ENCODE results near the gene NLRC5.

DNA sequence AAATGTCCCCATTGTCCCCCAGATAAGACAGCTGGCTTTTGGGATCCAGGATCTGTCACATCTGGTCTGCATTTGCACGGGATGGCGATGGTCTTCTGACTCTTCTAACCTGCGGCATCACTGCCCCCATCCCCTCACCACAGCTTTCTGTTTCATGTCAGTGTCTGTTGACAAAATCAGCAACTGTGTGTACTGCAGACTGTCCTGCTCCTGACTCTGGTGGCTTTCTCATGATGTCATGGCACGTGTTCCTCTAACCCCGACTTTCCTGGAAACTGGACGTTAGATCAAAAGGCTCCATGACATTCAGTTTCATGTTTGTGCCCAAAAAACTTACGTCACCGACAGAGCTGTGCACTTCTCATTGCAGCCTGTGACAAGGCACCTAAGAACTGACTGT, 73.0 kb downstream of the NLRC5 start:
- no peak for TF ChIP-seq CTCF (IDR thresholded peaks at IDR 0.05; ENCODE audit: low read depth, low read length)
- no peak for TF ChIP-seq POLR2A (IDR thresholded peaks at IDR 0.05; ENCODE audit: extremely low read depth, insufficient read length)

Measured in NB4 (cell line).